Ureter (tissue), 1 donor: ENCODE measurements around the gene PKP3. TPM values are rescaled to one million over a fixed set of nuclear protein-coding genes. Genes with fewer than 3 reads are reported as not detected.
"Not testable (repeated sequence)": the region's sequence is repeated elsewhere in the genome, so short reads cannot be mapped to it uniquely, and the experiment has no call there.

ENCODE experiments used
- DNase-seq: peaks from one replicate; pipeline ENCODE4 v3.0.0-alpha.2; 2020; ENCODE audit warnings: low spot score
- total RNA-seq: library from RNA; stranded (reverse); gene quantifications from one replicate; pipeline ENCODE4 v1.2.4, GENCODE V29; 2023
- donor health status: DM: yes; HTN: yes; CAD: no.

PKP3 gene
- total RNA-seq, 1 donor from 2014 or later, result 78.5 TPM

GRCh38 chr11:428295-428694 lies 34.3 kb downstream of the PKP3 start:
- no peak for DNase-seq

GRCh38 chr11:429391-429790 lies 35.4 kb downstream of the PKP3 start:
- DNase-seq, result no peak

- DNase-seq, result no peak
Observed at GRCh38 chr11:429931-430456, 36.0 kb downstream of the PKP3 start.

- DNase-seq, result no peak
Observed at GRCh38 chr11:431921-432320, 37.9 kb downstream of the PKP3 start.

- DNase-seq, result no peak
Observed at GRCh38 chr11:432501-433100, 38.6 kb downstream of the PKP3 start.

- DNase-seq, result no peak
Observed at GRCh38 chr11:433111-433510, 39.1 kb downstream of the PKP3 start.

GRCh38 chr11:433641-434040 lies 39.6 kb downstream of the PKP3 start:
- DNase-seq, result no peak

- DNase-seq, result no peak
Observed at GRCh38 chr11:434496-434895, 40.5 kb downstream of the PKP3 start.

- not testable (repeated sequence) for DNase-seq
Observed at GRCh38 chr11:434999-435740, 41.2 kb downstream of the PKP3 start.

GRCh38 chr11:437228-437870 lies 43.3 kb downstream of the PKP3 start:
- no peak for DNase-seq

- DNase-seq, result no peak
Observed at GRCh38 chr11:438101-438844, 44.3 kb downstream of the PKP3 start.

- DNase-seq, result no peak
Observed at GRCh38 chr11:439315-440064, 45.5 kb downstream of the PKP3 start.

- no peak for DNase-seq
Observed at GRCh38 chr11:440065-441042, 46.3 kb downstream of the PKP3 start.

- no peak for DNase-seq
Observed at GRCh38 chr11:441043-441417, 47.0 kb downstream of the PKP3 start.

GRCh38 chr11:441418-442274 lies 47.6 kb downstream of the PKP3 start, which contains the start of gene ANO9:
Gene ANO9, minus strand, starts transcription at chr11:442011. Its CDS starts 85 bp downstream, at chr11:441926.
- peak; percentile 75 for DNase-seq

- no peak for DNase-seq
Observed at GRCh38 chr11:442611-443081, 48.6 kb downstream of the PKP3 start.

- DNase-seq, result no peak
Observed at GRCh38 chr11:443542-444199, 49.7 kb downstream of the PKP3 start.

GRCh38 chr11:444396-445144 lies 50.6 kb downstream of the PKP3 start:
- no peak for DNase-seq
